PC-3 (cell line): Measurements from ENCODE around the gene CFAP20DC. TPM values are rescaled to one million over a fixed set of nuclear protein-coding genes. Genes with fewer than 3 reads are reported as not detected.
"Not testable (repeated sequence)": the region's sequence is repeated elsewhere in the genome, so short reads cannot be mapped to it uniquely, and the experiment has no call there.

Source experiments
- ATAC-seq: fragments of 200-7000 bp; cut with Tn5 transposase; 2 replicates; pipeline ENCODE4 v1.9.1; 2020; ENCODE audit warnings: mild to moderate bottlenecking, moderate library complexity
- BruUV-seq: library from RNA; stranded (reverse); fragments of 400-500 nt; replicated peaks from 2 replicates; lab custom pipeline; 2021; lab: Mats Ljungman, UMichigan
- CTCF ChIA-PET: fragments of 300-600 bp; sonication (Branson Sonifier 250); formaldehyde crosslinking; loops from one replicate; lab custom pipeline; 2022; ENCODE audit warnings: antibody characterized with exemption; lab: Charles Lee
- POLR2A ChIA-PET: fragments of 300-600 bp; sonication (Branson Sonifier 250); formaldehyde crosslinking; loops from one replicate; lab custom pipeline; 2022; ENCODE audit warnings: antibody characterized with exemption; ENCODE audit not compliant: unreplicated experiment; lab: Charles Lee
- DNase-seq: peaks from one replicate; pipeline ENCODE4 v3.0.0-alpha.2; 2015
- H2AFZ ChIP-seq: fragments of 300-600 bp; sonication (generic); 2 replicates; pipeline ENCODE4 v1.6.0; 2016; ENCODE audit warnings: antibody characterized with exemption, low read length
- H3F3A ChIP-seq: fragments of 300-600 bp; sonication (generic); one replicate; pipeline ENCODE4 v1.6.0; 2017; ENCODE audit warnings: antibody characterized with exemption, low read length, control low read depth, mild to moderate bottlenecking; ENCODE audit not compliant: unreplicated experiment
- H3K27ac ChIP-seq: fragments of 300-600 bp; sonication (generic); 2 replicates; pipeline ENCODE4 v1.5.1; 2016; ENCODE audit warnings: mild to moderate bottlenecking, low read length
- H3K27me3 ChIP-seq: fragments of 300-600 bp; sonication (generic); 2 replicates; pipeline ENCODE4 v1.6.1; 2016; ENCODE audit warnings: low read length, mixed read lengths
- H3K36me3 ChIP-seq: fragments of 300-600 bp; sonication (generic); 2 replicates; pipeline ENCODE4 v1.6.1; 2016; ENCODE audit warnings: low read depth, mixed run types, low read length, mixed read lengths
- H3K4me1 ChIP-seq: fragments of 300-600 bp; sonication (generic); 2 replicates; pipeline ENCODE4 v1.5.1; 2016; ENCODE audit warnings: low read length; ENCODE audit not compliant: insufficient read depth
- H3K4me2 ChIP-seq: fragments of 300-600 bp; sonication (generic); 2 replicates; pipeline ENCODE4 v1.6.0; 2016; ENCODE audit warnings: low read length
- H3K4me3 ChIP-seq: fragments of 300-600 bp; sonication (generic); 2 replicates; pipeline ENCODE4 v1.5.1; 2016; ENCODE audit warnings: mild to moderate bottlenecking, low read length, mixed read lengths
- H3K79me2 ChIP-seq: fragments of 300-600 bp; sonication (generic); 2 replicates; pipeline ENCODE4 v1.6.1; 2017; ENCODE audit warnings: low read length, mixed read lengths
- H3K9ac ChIP-seq: fragments of 300-600 bp; sonication (generic); 2 replicates; pipeline ENCODE4 v1.6.0; 2016; ENCODE audit warnings: mild to moderate bottlenecking, low read length
- H3K9me2 ChIP-seq: fragments of 300-600 bp; sonication (generic); replicated peaks from 2 replicates; pipeline ENCODE4 v1.6.1; 2016; ENCODE audit warnings: mixed run types, low read length, mixed read lengths
- H3K9me3 ChIP-seq: fragments of 300-600 bp; sonication (generic); 2 replicates; pipeline ENCODE4 v1.6.1; 2016; ENCODE audit warnings: low read length, mixed read lengths
- H4K20me1 ChIP-seq: fragments of 300-600 bp; sonication (generic); 2 replicates; pipeline ENCODE4 v1.6.1; 2016; ENCODE audit warnings: low read length, mixed read lengths
- EZH2 ChIP-seq: fragments of 300-600 bp; sonication (generic); IDR thresholded peaks from one replicate; pipeline ENCODE4 v1.6.1; 2017; ENCODE audit warnings: antibody characterized with exemption, mild to moderate bottlenecking, low read length; ENCODE audit not compliant: unreplicated experiment
- EZH2phosphoT487 ChIP-seq: fragments of 300-600 bp; sonication (generic); IDR thresholded peaks from 2 replicates; pipeline ENCODE4 v1.6.1; 2018; ENCODE audit warnings: mild to moderate bottlenecking, antibody characterized with exemption, low read length, borderline replicate concordance
- intact Hi-C: fragments of 100-400 bp; cut with micrococcal nuclease; formaldehyde crosslinking; loops from 2 replicates; pipeline ENCODE4 v1.9.0; 2023
- total RNA-seq: library from RNA; depleted of rRNA; stranded (reverse); fragments of >200 nt; gene quantifications from 2 replicates; pipeline ENCODE4 v1.2.3, GENCODE V29; 2014
- TF ChIP-seq, protein P1 (sequence below): fragments of 300-600 bp; sonication (generic); conservative IDR thresholded peaks from 2 replicates; pipeline ENCODE4 v1.5.1; 2017; ENCODE audit warnings: antibody characterized with exemption, low read depth, mild to moderate bottlenecking, low read length

CFAP20DC gene
- total RNA-seq, 1 experiment from 2014 or later: 15.4 TPM

DNA sequence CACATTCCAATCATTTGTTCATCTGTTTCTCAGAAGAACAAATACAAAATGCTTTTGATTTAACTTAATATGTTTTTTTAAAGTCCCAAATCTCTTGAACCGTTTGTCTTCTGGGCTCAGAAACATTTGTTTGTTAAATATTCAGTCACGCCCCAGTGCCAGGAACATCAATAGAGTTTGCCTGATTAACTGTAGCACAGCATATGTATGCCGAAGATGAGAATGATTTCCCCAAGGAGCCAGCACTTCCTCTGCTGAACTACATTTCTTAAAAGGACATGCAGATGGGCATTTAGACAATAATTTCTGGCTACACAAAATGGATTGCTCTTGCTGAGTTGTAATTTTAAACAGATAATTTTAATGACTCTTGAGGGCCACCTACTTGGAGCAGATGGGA lies 191.7 kb downstream of the CFAP20DC start:
- ChIA-PET POLR2A (no interaction called here), CTCF (no interaction called here)
- BruUV-seq: no TSS peak
- no peak for DNase-seq
- H3K79me2 ChIP-seq: no peaks in the 10 kb centered on the region
- no peaks in the 10 kb centered on the region for H3K27me3 ChIP-seq
- H4K20me1 ChIP-seq: no peaks in the 10 kb centered on the region
- H3K9me2 ChIP-seq: no peaks in the 10 kb centered on the region
- intact Hi-C loops: no loop called here
- H2AFZ ChIP-seq: no peak overlapping the region
- peaks cover 8% of the 10 kb centered on the region for H3K4me1 ChIP-seq
- H3K9ac ChIP-seq: no peak overlapping the region
- H3K4me3 ChIP-seq: no peak overlapping the region
- no peak overlapping the region for H3K27ac ChIP-seq
- no peaks in the 10 kb centered on the region for H3K36me3 ChIP-seq
- no peaks in the 10 kb centered on the region for H3K9me3 ChIP-seq
- no peaks in the 10 kb centered on the region for H3F3A ChIP-seq
- H3K4me2 ChIP-seq: no peak overlapping the region
- ATAC-seq: no peak
- TF ChIP-seq EZH2phosphoT487: no peak
- TF ChIP-seq, protein P1, sequence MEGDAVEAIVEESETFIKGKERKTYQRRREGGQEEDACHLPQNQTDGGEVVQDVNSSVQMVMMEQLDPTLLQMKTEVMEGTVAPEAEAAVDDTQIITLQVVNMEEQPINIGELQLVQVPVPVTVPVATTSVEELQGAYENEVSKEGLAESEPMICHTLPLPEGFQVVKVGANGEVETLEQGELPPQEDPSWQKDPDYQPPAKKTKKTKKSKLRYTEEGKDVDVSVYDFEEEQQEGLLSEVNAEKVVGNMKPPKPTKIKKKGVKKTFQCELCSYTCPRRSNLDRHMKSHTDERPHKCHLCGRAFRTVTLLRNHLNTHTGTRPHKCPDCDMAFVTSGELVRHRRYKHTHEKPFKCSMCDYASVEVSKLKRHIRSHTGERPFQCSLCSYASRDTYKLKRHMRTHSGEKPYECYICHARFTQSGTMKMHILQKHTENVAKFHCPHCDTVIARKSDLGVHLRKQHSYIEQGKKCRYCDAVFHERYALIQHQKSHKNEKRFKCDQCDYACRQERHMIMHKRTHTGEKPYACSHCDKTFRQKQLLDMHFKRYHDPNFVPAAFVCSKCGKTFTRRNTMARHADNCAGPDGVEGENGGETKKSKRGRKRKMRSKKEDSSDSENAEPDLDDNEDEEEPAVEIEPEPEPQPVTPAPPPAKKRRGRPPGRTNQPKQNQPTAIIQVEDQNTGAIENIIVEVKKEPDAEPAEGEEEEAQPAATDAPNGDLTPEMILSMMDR: no peak
- TF ChIP-seq EZH2: no peak

- Histone ChIP-seq H4K20me1 (no peaks in the 10 kb centered on the region), H3K36me3 (no peaks in the 10 kb centered on the region), H2AFZ (no peak overlapping the region), H3K9ac (no peak overlapping the region), H3K4me3 (no peak overlapping the region), H3K27me3 (no peaks in the 10 kb centered on the region), H3K9me2 (no peaks in the 10 kb centered on the region), H3K9me3 (no peaks in the 10 kb centered on the region), H3K4me1 (peaks cover 8% of the 10 kb centered on the region), H3K4me2 (no peak overlapping the region), H3F3A (no peaks in the 10 kb centered on the region), H3K27ac (no peak overlapping the region), H3K79me2 (no peaks in the 10 kb centered on the region)
- intact Hi-C loops: no loop called here
- ChIA-PET CTCF (no interaction called here), POLR2A (no interaction called here)
- TF ChIP-seq EZH2 (no peak), EZH2phosphoT487 (no peak)
- TF ChIP-seq, protein P1: no peak
- no TSS peak for BruUV-seq
- no peak for DNase-seq
- ATAC-seq: no peak
These were observed 192.4 kb downstream of the CFAP20DC start for GRCh38 chr3:58857402-58857801.

DNA sequence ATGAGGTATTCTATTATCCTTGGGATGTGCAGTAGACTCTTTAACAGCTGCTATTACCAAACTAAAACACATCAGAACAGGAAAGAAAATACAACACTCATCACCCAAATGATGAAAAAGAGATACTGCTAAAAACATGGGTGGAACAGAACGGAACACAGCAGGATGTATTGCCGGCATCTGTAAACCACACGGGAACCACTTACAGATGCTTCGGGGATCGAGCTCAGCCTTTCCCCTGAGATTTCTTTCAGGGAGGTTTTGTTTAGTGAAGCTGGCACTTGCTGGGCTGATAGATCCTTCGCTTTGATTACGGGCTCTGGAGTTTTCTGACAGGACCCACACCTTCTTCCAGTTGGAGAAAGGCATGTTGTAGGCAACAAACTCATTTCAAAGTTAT lies 201.0 kb downstream of the CFAP20DC start:
- no peaks in the 10 kb centered on the region for H3K9me3 ChIP-seq
- CTCF ChIA-PET: no interaction called here
- no TSS peak for BruUV-seq

DNA sequence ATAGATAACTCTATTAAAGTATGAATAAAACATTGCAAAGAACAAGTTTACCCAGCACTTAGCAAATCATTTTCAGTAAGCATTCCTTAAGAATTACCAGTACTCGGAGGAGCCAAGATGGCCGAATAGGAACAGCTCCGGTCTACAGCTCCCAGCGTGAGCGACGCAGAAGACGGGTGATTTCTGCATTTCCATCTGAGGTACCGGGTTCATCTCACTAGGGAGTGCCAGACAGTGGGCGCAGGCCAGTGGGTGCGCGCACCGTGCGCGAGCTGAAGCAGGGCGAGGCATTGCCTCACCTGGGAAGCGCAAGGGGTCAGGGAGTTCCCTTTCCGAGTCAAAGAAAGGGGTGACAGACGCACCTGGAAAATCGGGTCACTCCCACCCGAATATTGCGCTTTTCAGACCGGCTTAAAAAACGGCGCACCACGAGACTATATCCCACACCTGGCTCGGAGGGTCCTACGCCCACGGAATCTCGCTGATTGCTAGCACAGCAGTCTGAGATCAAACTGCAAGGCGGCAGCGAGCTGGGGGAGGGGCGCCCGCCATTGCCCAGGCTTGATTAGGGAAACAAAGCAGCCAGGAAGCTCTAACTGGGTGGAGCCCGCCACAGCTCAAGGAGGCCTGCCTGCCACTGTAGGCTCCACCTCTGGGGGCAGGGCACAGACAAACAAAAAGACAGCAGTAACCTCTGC lies 207.6 kb downstream of the CFAP20DC start:
- ATAC-seq, POLR2A ChIA-PET, CTCF ChIA-PET: not testable (repeated sequence)

More for the DNA sequence above, 201.0 kb downstream of the CFAP20DC start:
- H2AFZ ChIP-seq: no peak overlapping the region
- H4K20me1 ChIP-seq: no peaks in the 10 kb centered on the region
- DNase-seq (no peak), ATAC-seq (no peak)
- no peak overlapping the region for H3K4me3 ChIP-seq
- POLR2A ChIA-PET: no interaction called here
- H3K9ac ChIP-seq: no peak overlapping the region
- no peak overlapping the region for H3K4me2 ChIP-seq
- no peaks in the 10 kb centered on the region for H3K79me2 ChIP-seq
- TF ChIP-seq, protein P1: no peak
- TF ChIP-seq EZH2 (no peak), EZH2phosphoT487 (no peak)
- intact Hi-C loops: no loop called here
- H3K4me1 ChIP-seq: no peaks in the 10 kb centered on the region
- H3F3A ChIP-seq: no peaks in the 10 kb centered on the region
- H3K27ac ChIP-seq: no peak overlapping the region
- no peaks in the 10 kb centered on the region for H3K9me2 ChIP-seq
- H3K36me3 ChIP-seq: no peaks in the 10 kb centered on the region
- no peaks in the 10 kb centered on the region for H3K27me3 ChIP-seq

More for the DNA sequence above, 207.6 kb downstream of the CFAP20DC start:
- H3K36me3 ChIP-seq, intact Hi-C loops, DNase-seq, H3F3A ChIP-seq, H3K79me2 ChIP-seq, H3K27ac ChIP-seq, H3K4me1 ChIP-seq, H4K20me1 ChIP-seq, H3K27me3 ChIP-seq, H2AFZ ChIP-seq, H3K9ac ChIP-seq, H3K9me2 ChIP-seq, BruUV-seq, H3K9me3 ChIP-seq, H3K4me2 ChIP-seq, H3K4me3 ChIP-seq: not testable (repeated sequence)
